Chondrocyte (in vitro differentiated cells): ENCODE results near the gene TMEM235. TPM values are rescaled to one million over a fixed set of nuclear protein-coding genes. Genes with fewer than 3 reads are reported as not detected.
"Not testable (repeated sequence)": the region's sequence is repeated elsewhere in the genome, so short reads cannot be mapped to it uniquely, and the experiment has no call there.

Experiments used
- DNase-seq: peaks from one replicate; pipeline ENCODE4 v3.0.0; 2021; ENCODE audit warnings: mixed read lengths, low spot score
- H3K27ac Mint-ChIP-seq: one replicate; pipeline ENCODE4 v1.8.0; 2021; ENCODE audit warnings: mild to moderate bottlenecking, moderate library complexity, mixed read lengths; ENCODE audit not compliant: unreplicated experiment
- H3K27me3 Mint-ChIP-seq: 2 replicates; pipeline ENCODE4 v1.8.0; 2021; ENCODE audit warnings: low read depth, mixed read lengths
- H3K36me3 Mint-ChIP-seq: 2 replicates; pipeline ENCODE4 v1.8.0; 2021; ENCODE audit warnings: low read depth, mixed read lengths
- H3K4me1 Mint-ChIP-seq: 2 replicates; pipeline ENCODE4 v1.8.0; 2021; ENCODE audit warnings: low read depth, mild to moderate bottlenecking, mixed read lengths
- H3K4me3 Mint-ChIP-seq: one replicate; pipeline ENCODE4 v1.8.0; 2021; ENCODE audit warnings: mild to moderate bottlenecking, moderate library complexity, mixed read lengths; ENCODE audit not compliant: unreplicated experiment
- H3K9me3 Mint-ChIP-seq: 2 replicates; pipeline ENCODE4 v1.8.0; 2021; ENCODE audit warnings: low read depth, mixed read lengths
- CTCF ChIP-seq: fragments of 200-600 bp; sonication (generic); IDR thresholded peaks from 2 replicates; pipeline ENCODE4 v1.5.0; 2021; ENCODE audit warnings: antibody characterized with exemption, mild to moderate bottlenecking, moderate library complexity
- total RNA-seq: library from RNA; stranded (reverse); gene quantifications from 3 replicates; pipeline ENCODE4 v1.2.1, GENCODE V29; 2021

TMEM235 gene
- total RNA-seq, 1 donor from 2014 or later = not detected

- Mint-ChIP-seq H3K4me1 (peaks cover 12% of the 10 kb centered on the region), H3K27me3 (no peaks in the 10 kb centered on the region), H3K4me3 (no peak overlapping the region), H3K9me3 (no peaks in the 10 kb centered on the region), H3K27ac (no peak overlapping the region), H3K36me3 (no peaks in the 10 kb centered on the region)
- TF ChIP-seq CTCF = no peak
- no peak for DNase-seq
Measured at GRCh38 chr17:78251773-78252103, 20.3 kb downstream of the TMEM235 start.

- H3K9me3 Mint-ChIP-seq = no peaks in the 10 kb centered on the region
Measured at GRCh38 chr17:78252111-78252634, 20.7 kb downstream of the TMEM235 start.

GRCh38 chr17:78252701-78253635, 21.5 kb downstream of the TMEM235 start:
- Mint-ChIP-seq H3K9me3 (no peaks in the 10 kb centered on the region), H3K27ac (no peak overlapping the region), H3K4me3 (peak overlapping the region; percentile 73), H3K4me1 (peaks cover 14% of the 10 kb centered on the region), H3K36me3 (no peaks in the 10 kb centered on the region), H3K27me3 (no peaks in the 10 kb centered on the region)
- peak; percentile 86 for DNase-seq
- no peak for TF ChIP-seq CTCF

More at GRCh38 chr17:78252111-78252634, 20.7 kb downstream of the TMEM235 start:
- Mint-ChIP-seq H3K27ac (no peak overlapping the region), H3K27me3 (no peaks in the 10 kb centered on the region), H3K4me3 (no peak overlapping the region), H3K4me1 (peaks cover 12% of the 10 kb centered on the region), H3K36me3 (no peaks in the 10 kb centered on the region)
- peak; percentile 80 for DNase-seq
- TF ChIP-seq CTCF = no peak

- not testable (repeated sequence) for H3K27ac Mint-ChIP-seq, H3K9me3 Mint-ChIP-seq, H3K27me3 Mint-ChIP-seq, H3K36me3 Mint-ChIP-seq, DNase-seq
- Mint-ChIP-seq H3K4me3 (peak overlapping the region; percentile 73), H3K4me1 (peaks cover 17% of the 10 kb centered on the region)
Measured at GRCh38 chr17:78253636-78253945, 22.2 kb downstream of the TMEM235 start.

GRCh38 chr17:78253946-78254672, 22.7 kb downstream of the TMEM235 start:
- peak; percentile 94 for DNase-seq
- no peaks in the 10 kb centered on the region for H3K9me3 Mint-ChIP-seq
- peak overlapping the region; percentile 73 for H3K4me3 Mint-ChIP-seq
- TF ChIP-seq CTCF = peak; percentile 15
- peak overlapping the region; percentile 24 for H3K27ac Mint-ChIP-seq
- peaks cover 17% of the 10 kb centered on the region for H3K4me1 Mint-ChIP-seq
- no peaks in the 10 kb centered on the region for H3K36me3 Mint-ChIP-seq
- no peaks in the 10 kb centered on the region for H3K27me3 Mint-ChIP-seq
